CD14-positive monocyte (primary cell): ENCODE results near the gene TRNT1. TPM values are rescaled to one million over a fixed set of nuclear protein-coding genes. Genes with fewer than 3 reads are reported as not detected.

Source experiments
- DNase-seq, 3 donors: peaks; one replicate each; pipeline ENCODE4 v3.0.0-alpha.2; 2011 to 2022
- H2AFZ ChIP-seq: 2 replicates; pipeline ENCODE4 v1.6.0; 2012; ENCODE audit warnings: mild to moderate bottlenecking, low read depth, low read length, inconsistent platforms; ENCODE audit not compliant: insufficient read depth, poor library complexity, severe bottlenecking
- H3K27ac ChIP-seq, 2 donors: 1 replicate in 1 of 2; 2 replicates in 1 of 2; pipeline ENCODE4 v1.5.1; 2012 to 2013; ENCODE audit warnings: low read length in 2 of 2, control low read depth in 1 of 2, inconsistent platforms in 1 of 2, low read depth in 1 of 2, mild to moderate bottlenecking in 1 of 2
- H3K27me3 ChIP-seq, 2 donors: one replicate each; pipeline versions ENCODE4 v1.6.0 to v1.6.1; 2011 to 2013; ENCODE audit warnings: low read length in 2 of 2; ENCODE audit not compliant: control insufficient read depth in 2 of 2, insufficient read depth in 2 of 2
- H3K36me3 ChIP-seq, 2 donors: replicated peaks in 1 of 2; 1 replicate in 1 of 2; 2 replicates in 1 of 2; pipeline versions ENCODE4 v1.5.1 to v1.6.1; 2012 to 2013; ENCODE audit warnings: low read length in 2 of 2, control low read depth in 1 of 2, inconsistent platforms in 1 of 2, mild to moderate bottlenecking in 1 of 2; ENCODE audit not compliant: insufficient read depth in 2 of 2, control insufficient read depth in 1 of 2
- H3K4me1 ChIP-seq, 2 donors: 1 replicate in 1 of 2; 2 replicates in 1 of 2; pipeline versions ENCODE4 v1.5.1 to v1.6.1; 2012 to 2013; ENCODE audit warnings: low read length in 2 of 2, control low read depth in 1 of 2, inconsistent platforms in 1 of 2, mild to moderate bottlenecking in 1 of 2, moderate library complexity in 1 of 2; ENCODE audit not compliant: insufficient read depth in 2 of 2, control insufficient read depth in 1 of 2
- H3K4me2 ChIP-seq: replicated peaks from 2 replicates; pipeline ENCODE3; 2012; ENCODE audit warnings: low read length, moderate library complexity, mild to moderate bottlenecking; ENCODE audit not compliant: poor library complexity, severe bottlenecking; ENCODE audit errors: extremely low read depth
- H3K4me3 ChIP-seq, 3 experiments: fragments of 200-600 bp in 1 of 3; sonication (generic) in 1 of 3; replicated peaks in 1 of 3; 1 replicate in 2 of 3; 2 replicates in 1 of 3; pipeline ENCODE4 v1.5.1; 2011 to 2013; ENCODE audit warnings: low read length in 3 of 3, mild to moderate bottlenecking in 3 of 3, control low read depth in 2 of 3, low read depth in 2 of 3, inconsistent platforms in 1 of 3, moderate library complexity in 1 of 3
- H3K79me2 ChIP-seq: 2 replicates; pipeline ENCODE4 v1.6.0; 2012; ENCODE audit warnings: mild to moderate bottlenecking, control low read depth, inconsistent platforms, low read length, moderate library complexity; ENCODE audit not compliant: insufficient read depth
- H3K9ac ChIP-seq: 2 replicates; pipeline ENCODE4 v1.6.0; 2017; ENCODE audit warnings: low read length, mild to moderate bottlenecking; ENCODE audit not compliant: insufficient read depth, poor library complexity, severe bottlenecking
- H3K9me3 ChIP-seq, 2 donors: replicated peaks in 1 of 2; 1 replicate in 1 of 2; 2 replicates in 1 of 2; pipeline versions ENCODE4 v1.5.1 to v1.6.1; 2012 to 2013; ENCODE audit warnings: low read length in 2 of 2, control low read depth in 1 of 2; ENCODE audit not compliant: control insufficient read depth in 1 of 2, insufficient read depth in 1 of 2
- H4K20me1 ChIP-seq: 2 replicates; pipeline ENCODE4 v1.6.0; 2012; ENCODE audit warnings: mild to moderate bottlenecking, low read length, control low read depth, moderate library complexity; ENCODE audit not compliant: insufficient read depth
- H3K27ac Mint-ChIP-seq, 7 donors: one replicate each; pipeline ENCODE4 v1.8.0; 2020; ENCODE audit warnings: mild to moderate bottlenecking in 7 of 7, mixed read lengths in 7 of 7, moderate library complexity in 6 of 7, inconsistent platforms in 2 of 7
- H3K27me3 Mint-ChIP-seq, 3 donors: one replicate each; pipeline ENCODE4 v1.8.0; 2021 to 2022; ENCODE audit warnings: low read depth in 3 of 3, mild to moderate bottlenecking in 3 of 3, mixed read lengths in 3 of 3, moderate library complexity in 3 of 3, inconsistent platforms in 1 of 3
- H3K36me3 Mint-ChIP-seq, 2 donors: one replicate each; pipeline ENCODE4 v1.8.0; 2020; ENCODE audit warnings: mixed read lengths in 2 of 2, inconsistent platforms in 1 of 2, mild to moderate bottlenecking in 1 of 2
- H3K4me1 Mint-ChIP-seq: one replicate; pipeline ENCODE4 v1.8.0; 2020; ENCODE audit warnings: mild to moderate bottlenecking, mixed read lengths
- H3K4me3 Mint-ChIP-seq, 2 donors: one replicate each; pipeline ENCODE4 v1.8.0; 2020; ENCODE audit warnings: mild to moderate bottlenecking in 2 of 2, mixed read lengths in 2 of 2, moderate library complexity in 1 of 2
- H3K9me3 Mint-ChIP-seq, 7 donors: one replicate each; pipeline ENCODE4 v1.8.0; 2020 to 2022; ENCODE audit warnings: mixed read lengths in 7 of 7, mild to moderate bottlenecking in 6 of 7, moderate library complexity in 6 of 7, inconsistent platforms in 2 of 7
- WGBS: methylation state at CpG from one replicate; pipeline ENCODE4 v1.1.5; 2013; ENCODE audit warnings: missing lambda C conversion rate; ENCODE audit not compliant: insufficient coverage; 5-methylcytosine and 5-hydroxymethylcytosine counted together
- intact Hi-C, 2 donors: fragments of 100-400 bp; cut with micrococcal nuclease; formaldehyde crosslinking; loops; one replicate each; pipeline versions ENCODE4 v1.15.0 to v1.15.1; 2023
- polyA plus RNA-seq, 3 donors: library from polyadenylated mRNA; depleted of rRNA in 1 of 3; unstranded in 2 of 3; stranded (reverse) in 1 of 3; fragments of 300-500 nt in 2 of 3; fragments of >200 nt in 1 of 3; fragmentation: Illumina TruSeq in 2 of 3; gene quantifications; 1 replicate in 2 of 3; 2 replicates in 1 of 3; pipeline ENCODE4 v1.2.3, GENCODE V29; 2012 to 2021
- TF ChIP-seq, protein P1 (sequence below): fragments of 200-600 bp; IDR thresholded peaks from one replicate; pipeline ENCODE4 v1.8.0; 2022; ENCODE audit warnings: antibody characterized with exemption, mild to moderate bottlenecking

The TRNT1 gene
- polyA plus RNA-seq, 3 donors = 4.4 to 15.8 (median 10.3) TPM

DNA sequence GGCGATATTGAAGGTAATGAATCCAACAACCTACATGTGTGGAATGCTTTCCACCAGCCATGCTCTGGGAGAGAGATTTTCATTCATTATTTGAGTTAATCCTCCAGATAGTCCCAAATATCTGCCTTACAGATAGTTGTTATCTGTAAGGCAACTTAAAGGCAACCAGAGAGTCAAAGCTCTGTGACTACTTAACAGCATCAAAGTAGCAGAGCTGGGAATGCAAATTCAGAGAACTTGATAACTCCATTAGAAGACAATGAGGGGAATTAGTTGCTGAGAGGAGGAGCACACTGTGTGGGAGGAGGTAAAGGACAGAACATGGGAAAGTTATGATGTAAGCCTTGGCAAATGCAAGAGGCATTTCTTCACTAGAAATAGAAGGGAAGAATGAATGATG lies 63.2 kb downstream of the TRNT1 start:
- no peak overlapping the region for H3K4me3 ChIP-seq
- H3K36me3 ChIP-seq = no peaks in the 10 kb centered on the region
- TF ChIP-seq, protein P1, sequence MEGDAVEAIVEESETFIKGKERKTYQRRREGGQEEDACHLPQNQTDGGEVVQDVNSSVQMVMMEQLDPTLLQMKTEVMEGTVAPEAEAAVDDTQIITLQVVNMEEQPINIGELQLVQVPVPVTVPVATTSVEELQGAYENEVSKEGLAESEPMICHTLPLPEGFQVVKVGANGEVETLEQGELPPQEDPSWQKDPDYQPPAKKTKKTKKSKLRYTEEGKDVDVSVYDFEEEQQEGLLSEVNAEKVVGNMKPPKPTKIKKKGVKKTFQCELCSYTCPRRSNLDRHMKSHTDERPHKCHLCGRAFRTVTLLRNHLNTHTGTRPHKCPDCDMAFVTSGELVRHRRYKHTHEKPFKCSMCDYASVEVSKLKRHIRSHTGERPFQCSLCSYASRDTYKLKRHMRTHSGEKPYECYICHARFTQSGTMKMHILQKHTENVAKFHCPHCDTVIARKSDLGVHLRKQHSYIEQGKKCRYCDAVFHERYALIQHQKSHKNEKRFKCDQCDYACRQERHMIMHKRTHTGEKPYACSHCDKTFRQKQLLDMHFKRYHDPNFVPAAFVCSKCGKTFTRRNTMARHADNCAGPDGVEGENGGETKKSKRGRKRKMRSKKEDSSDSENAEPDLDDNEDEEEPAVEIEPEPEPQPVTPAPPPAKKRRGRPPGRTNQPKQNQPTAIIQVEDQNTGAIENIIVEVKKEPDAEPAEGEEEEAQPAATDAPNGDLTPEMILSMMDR = no peak
- no peak overlapping the region for H3K27ac ChIP-seq
- H3K9me3 Mint-ChIP-seq = peaks cover 0 to 13% (median 6%) of the 10 kb centered on the region in 7 donors
- H2AFZ ChIP-seq = no peak overlapping the region
- H3K4me1 ChIP-seq = no peaks in the 10 kb centered on the region
- no peaks in the 10 kb centered on the region for H3K36me3 Mint-ChIP-seq
- peaks cover 0 to 3% of the 10 kb centered on the region in 2 donors for H3K9me3 ChIP-seq
- intact Hi-C loops = loop anchor here in 1 of 2 donors (10.0 kb wide), 1 partner anchor 805 kb away; no protein-coding TSS in a partner anchor
- H3K27ac Mint-ChIP-seq = no peak overlapping the region
- H3K4me1 Mint-ChIP-seq = peaks cover 4% of the 10 kb centered on the region
- peaks cover 0 to 8% (median 4%) of the 10 kb centered on the region in 3 donors for H3K27me3 Mint-ChIP-seq
- no peaks in the 10 kb centered on the region for H3K27me3 ChIP-seq
- H3K9ac ChIP-seq = no peak overlapping the region
- no peaks in the 10 kb centered on the region for H3K79me2 ChIP-seq
- no peak overlapping the region for H3K4me2 ChIP-seq
- H4K20me1 ChIP-seq = no peaks in the 10 kb centered on the region
- no peak for DNase-seq
- WGBS = no CpG with 5 or more reads among the region's 1 CpG
- no peak overlapping the region for H3K4me3 Mint-ChIP-seq

DNA sequence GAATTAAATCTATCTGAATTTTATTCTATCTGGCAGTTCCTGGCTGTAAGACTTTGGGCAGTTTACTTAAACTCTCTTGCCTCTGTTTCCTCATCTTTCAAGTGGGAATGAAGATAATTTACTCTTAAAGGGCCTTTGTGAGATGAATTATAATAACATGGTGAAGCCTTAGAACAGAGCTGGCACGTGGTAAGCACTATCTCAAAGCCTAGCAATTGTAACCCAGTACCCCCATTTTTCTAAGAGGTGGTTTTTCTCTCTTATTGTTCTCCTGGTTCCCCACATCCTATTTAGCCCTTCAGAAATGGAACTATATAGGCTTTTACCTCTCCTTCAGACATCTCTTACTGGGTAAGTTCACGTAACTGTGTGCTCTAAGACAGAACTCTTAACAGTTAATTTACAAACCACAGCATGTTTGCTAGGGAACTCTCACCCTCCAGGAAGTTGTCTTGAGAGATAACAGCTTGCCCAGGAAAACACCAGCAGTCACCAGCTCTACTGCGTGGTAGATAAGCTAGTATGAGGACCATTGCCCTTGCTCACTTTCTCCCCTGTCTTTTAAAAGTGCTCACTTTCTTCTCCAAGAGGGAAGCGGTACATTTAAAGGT lies 65.0 kb downstream of the TRNT1 start:
- intact Hi-C loops = loop anchor here in 1 of 2 donors (10.0 kb wide), 1 partner anchor 803 kb away; no protein-coding TSS in a partner anchor
- peaks cover 0 to 2% of the 10 kb centered on the region in 2 donors for H3K9me3 ChIP-seq
- H4K20me1 ChIP-seq = no peaks in the 10 kb centered on the region
- Mint-ChIP-seq H3K27me3 (peaks cover 0 to 8% (median 4%) of the 10 kb centered on the region in 3 donors), H3K9me3 (peaks cover 0 to 6% (median 1%) of the 10 kb centered on the region in 7 donors), H3K4me3 (no peak overlapping the region), H3K4me1 (peaks cover 4% of the 10 kb centered on the region), H3K27ac (no peak overlapping the region), H3K36me3 (no peaks in the 10 kb centered on the region)
- peak overlapping the region; percentile 56 for H2AFZ ChIP-seq
- no peak for DNase-seq
- no peaks in the 10 kb centered on the region for H3K79me2 ChIP-seq
- no peaks in the 10 kb centered on the region for H3K36me3 ChIP-seq
- H3K4me1 ChIP-seq = no peaks in the 10 kb centered on the region
- no peak overlapping the region for H3K27ac ChIP-seq
- no CpG with 5 or more reads among the region's 4 CpGs for WGBS
- TF ChIP-seq, protein P1 = no peak
- H3K4me2 ChIP-seq = no peak overlapping the region
- no peaks in the 10 kb centered on the region for H3K27me3 ChIP-seq
- H3K9ac ChIP-seq = no peak overlapping the region
- H3K4me3 ChIP-seq = no peak overlapping the region
